Tibial nerve (tissue), 4 donors: ENCODE measurements around the gene MBD2.

Source experiments
- CTCF ChIP-seq, 5 experiments: fragments of 200-600 bp in 3 of 5; fragments of 450-650 bp in 2 of 5; sonication (generic) in 3 of 5; IDR thresholded peaks; one replicate each; pipeline ENCODE4 v1.5.1; 2016 to 2019; ENCODE audit warnings: antibody characterized with exemption in 5 of 5, mild to moderate bottlenecking in 3 of 5, moderate library complexity in 2 of 5
- EP300 ChIP-seq, 2 donors: sonication (generic); formaldehyde crosslinking; IDR thresholded peaks; one replicate each; pipeline ENCODE4 v1.6.1; 2017; ENCODE audit warnings: antibody characterized with exemption in 2 of 2, mild to moderate bottlenecking in 1 of 2
- POLR2A ChIP-seq, 2 donors: fragments of 450-650 bp; IDR thresholded peaks; one replicate each; pipeline ENCODE4 v1.6.1; 2017; ENCODE audit warnings: antibody characterized with exemption in 2 of 2, mild to moderate bottlenecking in 2 of 2, moderate library complexity in 2 of 2

GRCh38 chr18:54202851-54203250, 21.6 kb downstream of the MBD2 start:
- TF ChIP-seq CTCF (IDR thresholded peaks at IDR 0.05) (no peak), POLR2A (IDR thresholded peaks at IDR 0.05) (no peak), EP300 (IDR thresholded peaks at IDR 0.05) (no peak)
